ENCODE data around the gene NDUFS2.

The NDUFS2 gene

GRCh38 chr1:161187311-161187710 is 14.9 kb upstream of the NDUFS2 start:
- H3F3A ChIP-seq (ENCODE audit: control insufficient read depth, insufficient read depth): peaks cover 15% of the 10 kb centered on the region
- H3K79me2 ChIP-seq (ENCODE audit: control insufficient read depth, low read length): no peaks in the 10 kb centered on the region
- no peaks in the 10 kb centered on the region for H3K36me3 ChIP-seq (ENCODE audit: control insufficient read depth, low read length)
- H3K27me3 ChIP-seq (ENCODE audit: control insufficient read depth, low read length): no peaks in the 10 kb centered on the region
- no peak overlapping the region for H3K4me3 ChIP-seq (ENCODE audit: low read length)
- no peak overlapping the region for H3K4me2 ChIP-seq (ENCODE audit: low read length)
- H3K27ac ChIP-seq (ENCODE audit: low read depth, low read length): no peak overlapping the region
- H3K4me1 ChIP-seq (ENCODE audit: control insufficient read depth, low read length): peaks cover 46% of the 10 kb centered on the region
- no peaks in the 10 kb centered on the region for H4K20me1 ChIP-seq (ENCODE audit: control insufficient read depth, insufficient read depth, low read depth, low read length)
- no peaks in the 10 kb centered on the region for H3K9me2 ChIP-seq (replicated peaks; ENCODE audit: control insufficient read depth, low read length)
- H3K9me3 ChIP-seq (ENCODE audit: control insufficient read depth, insufficient read depth, low read length): no peaks in the 10 kb centered on the region
- TF ChIP-seq EZH2phosphoT487 (IDR thresholded peaks at IDR 0.05; ENCODE audit: borderline replicate concordance, low read length): no peak
- TF ChIP-seq, protein P1, sequence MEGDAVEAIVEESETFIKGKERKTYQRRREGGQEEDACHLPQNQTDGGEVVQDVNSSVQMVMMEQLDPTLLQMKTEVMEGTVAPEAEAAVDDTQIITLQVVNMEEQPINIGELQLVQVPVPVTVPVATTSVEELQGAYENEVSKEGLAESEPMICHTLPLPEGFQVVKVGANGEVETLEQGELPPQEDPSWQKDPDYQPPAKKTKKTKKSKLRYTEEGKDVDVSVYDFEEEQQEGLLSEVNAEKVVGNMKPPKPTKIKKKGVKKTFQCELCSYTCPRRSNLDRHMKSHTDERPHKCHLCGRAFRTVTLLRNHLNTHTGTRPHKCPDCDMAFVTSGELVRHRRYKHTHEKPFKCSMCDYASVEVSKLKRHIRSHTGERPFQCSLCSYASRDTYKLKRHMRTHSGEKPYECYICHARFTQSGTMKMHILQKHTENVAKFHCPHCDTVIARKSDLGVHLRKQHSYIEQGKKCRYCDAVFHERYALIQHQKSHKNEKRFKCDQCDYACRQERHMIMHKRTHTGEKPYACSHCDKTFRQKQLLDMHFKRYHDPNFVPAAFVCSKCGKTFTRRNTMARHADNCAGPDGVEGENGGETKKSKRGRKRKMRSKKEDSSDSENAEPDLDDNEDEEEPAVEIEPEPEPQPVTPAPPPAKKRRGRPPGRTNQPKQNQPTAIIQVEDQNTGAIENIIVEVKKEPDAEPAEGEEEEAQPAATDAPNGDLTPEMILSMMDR (IDR thresholded peaks at IDR 0.05; ENCODE audit: low read depth, low read length, poor library complexity, severe bottlenecking): no peak

DNA sequence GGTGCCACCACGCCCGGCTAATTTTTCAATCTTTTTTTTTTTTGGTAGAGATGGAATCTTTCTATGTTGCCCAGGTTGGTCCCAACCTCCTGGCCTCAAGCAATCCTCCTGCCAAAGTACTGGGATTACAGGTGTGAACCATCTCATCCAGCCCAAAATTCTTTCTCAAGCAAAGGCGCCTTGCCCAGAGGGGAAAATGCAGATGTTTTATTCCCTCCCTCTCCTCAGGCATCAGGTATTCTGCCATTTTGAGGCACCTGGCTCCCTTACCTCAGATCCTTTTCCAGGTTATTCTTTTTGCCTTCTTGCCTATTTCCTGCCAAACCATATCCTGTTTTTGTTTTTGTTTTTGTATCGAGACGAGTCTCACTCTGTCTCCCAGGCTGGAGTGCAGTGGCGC is 13.8 kb upstream of the NDUFS2 start:
- Histone ChIP-seq H3K4me1 (ENCODE audit: control insufficient read depth, low read length) (peaks cover 46% of the 10 kb centered on the region), H3K27ac (ENCODE audit: low read depth, low read length) (no peak overlapping the region), H3K4me3 (ENCODE audit: low read length) (no peak overlapping the region), H3K9me2 (replicated peaks; ENCODE audit: control insufficient read depth, low read length) (no peaks in the 10 kb centered on the region), H3K36me3 (ENCODE audit: control insufficient read depth, low read length) (no peaks in the 10 kb centered on the region), H3K79me2 (ENCODE audit: control insufficient read depth, low read length) (no peaks in the 10 kb centered on the region), H3K4me2 (ENCODE audit: low read length) (no peak overlapping the region), H4K20me1 (ENCODE audit: control insufficient read depth, insufficient read depth, low read depth, low read length) (no peaks in the 10 kb centered on the region), H3F3A (ENCODE audit: control insufficient read depth, insufficient read depth) (peaks cover 15% of the 10 kb centered on the region), H3K9me3 (ENCODE audit: control insufficient read depth, insufficient read depth, low read length) (no peaks in the 10 kb centered on the region), H3K27me3 (ENCODE audit: control insufficient read depth, low read length) (no peaks in the 10 kb centered on the region)
- TF ChIP-seq, protein P1 (IDR thresholded peaks at IDR 0.05; ENCODE audit: low read depth, low read length, poor library complexity, severe bottlenecking): no peak
- TF ChIP-seq EZH2phosphoT487 (IDR thresholded peaks at IDR 0.05; ENCODE audit: borderline replicate concordance, low read length): no peak

DNA sequence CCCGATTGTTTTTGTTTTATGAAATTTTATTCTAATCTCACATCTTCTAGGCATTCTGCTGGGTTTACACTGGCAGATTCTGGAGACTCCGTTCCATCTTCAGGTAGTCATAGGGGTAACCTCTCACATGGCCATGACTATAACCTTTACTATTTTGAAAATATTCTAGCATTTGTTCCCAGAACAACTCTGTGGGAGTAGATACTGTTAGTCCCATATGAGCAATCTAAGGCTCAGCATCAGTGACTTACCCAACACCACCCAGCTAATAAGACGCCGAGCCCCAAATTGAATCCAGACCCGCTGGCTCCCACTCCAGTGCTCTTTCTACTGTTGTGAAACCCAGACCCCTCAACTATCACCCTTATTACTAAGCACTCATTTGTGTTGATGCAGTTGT is 13.1 kb upstream of the NDUFS2 start:
- H3K4me1 ChIP-seq (ENCODE audit: control insufficient read depth, low read length): peaks cover 43% of the 10 kb centered on the region
- H3K27ac ChIP-seq (ENCODE audit: low read depth, low read length): no peak overlapping the region
- H3F3A ChIP-seq (ENCODE audit: control insufficient read depth, insufficient read depth): peaks cover 15% of the 10 kb centered on the region
- no peaks in the 10 kb centered on the region for H4K20me1 ChIP-seq (ENCODE audit: control insufficient read depth, insufficient read depth, low read depth, low read length)
- H3K36me3 ChIP-seq (ENCODE audit: control insufficient read depth, low read length): no peaks in the 10 kb centered on the region
- no peaks in the 10 kb centered on the region for H3K9me3 ChIP-seq (ENCODE audit: control insufficient read depth, insufficient read depth, low read length)
- no peaks in the 10 kb centered on the region for H3K9me2 ChIP-seq (replicated peaks; ENCODE audit: control insufficient read depth, low read length)
- H3K27me3 ChIP-seq (ENCODE audit: control insufficient read depth, low read length): no peaks in the 10 kb centered on the region
- TF ChIP-seq, protein P1 (IDR thresholded peaks at IDR 0.05; ENCODE audit: low read depth, low read length, poor library complexity, severe bottlenecking): no peak
- TF ChIP-seq EZH2phosphoT487 (IDR thresholded peaks at IDR 0.05; ENCODE audit: borderline replicate concordance, low read length): no peak
- H3K4me3 ChIP-seq (ENCODE audit: low read length): no peak overlapping the region
- H3K4me2 ChIP-seq (ENCODE audit: low read length): no peak overlapping the region
- H3K79me2 ChIP-seq (ENCODE audit: control insufficient read depth, low read length): no peaks in the 10 kb centered on the region

All from DOHH2 (cell line).